ENCODE measurements around the gene TUBGCP5.

- TF ChIP-seq CTCF (IDR thresholded peaks at IDR 0.05; ENCODE audit: low read depth, low read length, poor library complexity, severe bottlenecking) (no peak), EZH2phosphoT487 (IDR thresholded peaks at IDR 0.05; ENCODE audit: borderline replicate concordance, low read length) (no peak)
Measured at GRCh38 chr15:23064156-23064555, 24.8 kb upstream of the TUBGCP5 start.

Measured in DOHH2 (cell line).